HepG2 (cell line): ENCODE results near the gene CNNM4. TPM values are rescaled to one million over a fixed set of nuclear protein-coding genes. Genes with fewer than 3 reads are reported as not detected.
A peak's percentile ranks its signal among the peaks of the same experiment; 100 is the strongest.

Experiments used
- ATAC-seq: fragments of 200-7000 bp; cut with Tn5 transposase; 3 replicates; pipeline ENCODE4 v1.9.1; 2020; ENCODE audit warnings: mild to moderate bottlenecking, moderate library complexity
- BruUV-seq: library from RNA; stranded (reverse); fragments of 400-500 nt; replicated peaks from 2 replicates; lab custom pipeline; 2021; lab: Mats Ljungman, UMichigan
- CTCF ChIA-PET: fragments of 300-600 bp; formaldehyde crosslinking; extraction: SDS; loops from one replicate; lab custom pipeline; 2021; ENCODE audit warnings: low total read pairs, inconsistent platforms, low intra/inter-chr PET ratio; lab: Yijun Ruan, JAX
- POLR2A ChIA-PET: fragments of 350-600 bp; sonication (Branson Sonifier 250); formaldehyde crosslinking; loops from one replicate; lab custom pipeline; 2020; ENCODE audit warnings: antibody characterized with exemption, inconsistent platforms; lab: Yijun Ruan, JAX
- DNase-seq: peaks from one replicate; pipeline ENCODE4 v3.0.0-alpha.2; 2015; ENCODE audit warnings: low spot score
- FAIRE-seq: peaks from 3 replicates; lab custom pipeline; 2011; peaks lifted over from hg19 to GRCh38; lab: Jason Lieb, UNC
- H2AFZ ChIP-seq: one replicate; pipeline ENCODE4 v1.6.1; 2011; ENCODE audit warnings: low read length, inconsistent platforms
- H3K27ac ChIP-seq: fragments of 300-600 bp; 3 replicates; pipeline ENCODE4 v1.8.0; 2011; ENCODE audit warnings: mixed run types, mild to moderate bottlenecking, mixed read lengths, low read length, inconsistent platforms; ENCODE audit not compliant: insufficient read depth; ENCODE audit errors: extremely low read length
- H3K27me3 ChIP-seq, 2 experiments: fragments of 200-600 bp in 1 of 2; 2 replicates in 1 of 2; 3 replicates in 1 of 2; pipeline versions ENCODE4 v1.6.0 to v1.8.0; 2011; ENCODE audit warnings: low read length in 2 of 2, mild to moderate bottlenecking in 2 of 2, moderate library complexity in 2 of 2, inconsistent platforms in 1 of 2; ENCODE audit not compliant: insufficient read depth in 2 of 2, control insufficient read depth in 1 of 2
- H3K36me3 ChIP-seq, 2 experiments: fragments of 200-600 bp in 1 of 2; replicated peaks in 1 of 2; 2 replicates in 1 of 2; 3 replicates in 1 of 2; pipeline versions ENCODE4 v1.5.1 to v1.8.0; 2011; ENCODE audit warnings: low read length in 2 of 2, inconsistent platforms in 1 of 2; ENCODE audit not compliant: insufficient read depth in 2 of 2, control insufficient read depth in 1 of 2
- H3K4me1 ChIP-seq: 2 replicates; pipeline ENCODE4 v1.5.1; 2012; ENCODE audit warnings: low read length, inconsistent platforms; ENCODE audit not compliant: insufficient read depth
- H3K4me2 ChIP-seq: 2 replicates; pipeline ENCODE4 v1.6.0; 2011; ENCODE audit warnings: low read depth, low read length, inconsistent platforms
- H3K4me3 ChIP-seq, 3 experiments: fragments of 200-600 bp in 1 of 3; sonication (generic), shearing (Covaris generic) in 1 of 3; replicated peaks in 1 of 3; 2 replicates each; pipeline ENCODE4 v1.5.1; 2011 to 2016; ENCODE audit warnings: low read length in 3 of 3, inconsistent platforms in 2 of 3, low read depth in 2 of 3, mild to moderate bottlenecking in 2 of 3, control low read depth in 1 of 3, mixed read lengths in 1 of 3; ENCODE audit not compliant: insufficient read depth in 1 of 3
- H3K79me2 ChIP-seq: one replicate; pipeline ENCODE4 v1.6.1; 2011; ENCODE audit warnings: low read length, inconsistent platforms; ENCODE audit not compliant: insufficient read depth
- H3K9ac ChIP-seq: 2 replicates; pipeline ENCODE4 v1.6.0; 2011; ENCODE audit warnings: mild to moderate bottlenecking, low read depth, low read length, inconsistent platforms; ENCODE audit not compliant: insufficient read depth
- H3K9me3 ChIP-seq: 2 replicates; pipeline ENCODE4 v1.5.1; 2012; ENCODE audit warnings: mild to moderate bottlenecking, low read length
- H4K20me1 ChIP-seq: 2 replicates; pipeline ENCODE4 v1.6.0; 2011; ENCODE audit warnings: inconsistent platforms, mild to moderate bottlenecking, low read length, moderate library complexity; ENCODE audit not compliant: insufficient read depth
- EP300 ChIP-seq, 3 experiments: sonication (generic) in 1 of 3; formaldehyde crosslinking in 1 of 3; IDR thresholded peaks; 2 replicates each; pipeline versions ENCODE4 v1.5.1 to v1.6.1; 2011 to 2020; ENCODE audit warnings: low read depth in 2 of 3, low read length in 2 of 3, borderline replicate concordance in 1 of 3, improper control_type of control experiment in 1 of 3, mild to moderate bottlenecking in 1 of 3, missing genetic modification reagents in 1 of 3, moderate library complexity in 1 of 3
- HHEX ChIP-seq: IDR thresholded peaks from 2 replicates; pipeline ENCODE4 v1.6.1; 2016; ENCODE audit warnings: control low read depth
- HNRNPL ChIP-seq: fragments of 200-400 bp; formaldehyde crosslinking; IDR thresholded peaks from 2 replicates; pipeline ENCODE4 v1.6.1; 2017; ENCODE audit warnings: mild to moderate bottlenecking, low read depth, low read length
- NR2F2 ChIP-seq: IDR thresholded peaks from 2 replicates; pipeline ENCODE4 v1.6.1; 2012; ENCODE audit warnings: low read depth, inconsistent platforms, borderline replicate concordance
- SKIL ChIP-seq: sonication (generic); formaldehyde crosslinking; IDR thresholded peaks from 2 replicates; pipeline ENCODE4 v1.8.0; 2022; ENCODE audit warnings: missing genetic modification reagents, mild to moderate bottlenecking, moderate library complexity, borderline replicate concordance
- SP140L ChIP-seq: sonication (generic); formaldehyde crosslinking; IDR thresholded peaks from 2 replicates; pipeline ENCODE4 v1.4.0; 2020; ENCODE audit warnings: missing genetic modification reagents, borderline replicate concordance
- ZBTB38 ChIP-seq: sonication (generic); formaldehyde crosslinking; IDR thresholded peaks from 2 replicates; pipeline ENCODE4 v1.5.1; 2020; ENCODE audit warnings: mild to moderate bottlenecking, missing genetic modification reagents
- ZNF282 ChIP-seq: fragments of 450-650 bp; IDR thresholded peaks from 2 replicates; pipeline ENCODE4 v1.6.1; 2018; ENCODE audit not compliant: partially characterized antibody
- WGBS: methylation state at CpG from one replicate; pipeline ENCODE4 v1.1.6; 2017; ENCODE audit warnings: low lambda C conversion rate; 5-methylcytosine and 5-hydroxymethylcytosine counted together
- in situ Hi-C: cut with HindIII; loops from 2 replicates; pipeline ENCODE4 v1.10.0; 2017; ENCODE audit warnings: low pct_unique_long_range_greater_than_20kb; ENCODE audit not compliant: extremely low pct_ligation_motif_present
- intact Hi-C: fragments of 100-400 bp; cut with micrococcal nuclease; formaldehyde crosslinking; loops from one replicate; pipeline ENCODE4 v1.10.0; 2022; ENCODE audit not compliant: unreplicated experiment
- polyA plus RNA-seq, 8 experiments: library from polyadenylated mRNA; depleted of rRNA in 3 of 8; stranded (reverse) in 7 of 8; unstranded in 1 of 8; fragments of >200 nt; fragmentation: Illumina TruSeq in 4 of 8; extraction: Trizol in 4 of 8; gene quantifications; 2 replicates each; pipeline versions ENCODE4 v1.2.1 to v1.2.3, GENCODE V29; 2011 to 2016; ENCODE audit warnings: low read depth in 4 of 8, missing spikeins in 1 of 8, mixed read lengths in 1 of 8; ENCODE audit not compliant: insufficient read depth in 1 of 8
- total RNA-seq, 5 experiments: library from RNA; depleted of rRNA; stranded (reverse); fragments of >200 nt; fragmentation: Illumina TruSeq; extraction: Trizol; gene quantifications; 2 replicates each; pipeline ENCODE4 v1.2.3, GENCODE V29; 2016; ENCODE audit warnings: low read depth in 1 of 5
- TF ChIP-seq, protein P1 (sequence below): sonication (generic); formaldehyde crosslinking; conservative IDR thresholded peaks from 2 replicates; pipeline ENCODE4 v1.8.1; 2023; ENCODE audit warnings: missing genetic modification reagents
- TF ChIP-seq, protein P2 (sequence below): sonication (generic); formaldehyde crosslinking; IDR thresholded peaks from 2 replicates; pipeline ENCODE4 v1.4.0; 2020; ENCODE audit warnings: mild to moderate bottlenecking, missing genetic modification reagents
- TF ChIP-seq, protein P3 (sequence below): sonication (generic); formaldehyde crosslinking; IDR thresholded peaks from 2 replicates; pipeline ENCODE4 v1.9.0; 2022; ENCODE audit warnings: missing genetic modification reagents, mild to moderate bottlenecking, borderline replicate concordance

CNNM4 gene
- total and polyA plus RNA-seq, 2 of the 13 experiments (the other 11 are each of a cell fraction or from before 2014, with no cell fraction given): 5.9 to 8.4 TPM

- WGBS: 95% methylated on average over 38 of the region's 38 CpGs
- no peaks in the 10 kb centered on the region for H3K9me3 ChIP-seq
- peaks cover 17% of the 10 kb centered on the region for H3K79me2 ChIP-seq
- H3K27me3 ChIP-seq: no peaks in the 10 kb centered on the region; a peak in 1 of 5 replicates
- FAIRE-seq (no peak), ATAC-seq (no peak), DNase-seq (no peak)
- ChIA-PET CTCF (no interaction called here), POLR2A (interaction anchor here (1.0 to 6.1 kb wide), 3 partner anchors 8 to 42 kb away, joined by 3 to 152 read pairs (median 14); partner anchors contain the start of gene SEMA4C)
- intact Hi-C loops (no loop called here), in situ Hi-C loops (no loop called here)
- no TSS peak for BruUV-seq
- no peak overlapping the region for H3K4me2 ChIP-seq
- H3K9ac ChIP-seq: no peak overlapping the region
- H3K4me1 ChIP-seq: peaks cover 56% of the 10 kb centered on the region
- no peak overlapping the region for H3K4me3 ChIP-seq
- no peaks in the 10 kb centered on the region for H4K20me1 ChIP-seq
- H3K27ac ChIP-seq: no peak overlapping the region
- peaks cover 28 to 46% of the 10 kb centered on the region in 2 experiments for H3K36me3 ChIP-seq
- no peak overlapping the region for H2AFZ ChIP-seq
- 0 out of 2 replicates have a peak, but pooled peaks have one; percentile 16 for TF ChIP-seq ZBTB38 (CRISPR knock-in tag)
- TF ChIP-seq HHEX (CRISPR knock-in tag): no peak
- TF ChIP-seq, protein P1, sequence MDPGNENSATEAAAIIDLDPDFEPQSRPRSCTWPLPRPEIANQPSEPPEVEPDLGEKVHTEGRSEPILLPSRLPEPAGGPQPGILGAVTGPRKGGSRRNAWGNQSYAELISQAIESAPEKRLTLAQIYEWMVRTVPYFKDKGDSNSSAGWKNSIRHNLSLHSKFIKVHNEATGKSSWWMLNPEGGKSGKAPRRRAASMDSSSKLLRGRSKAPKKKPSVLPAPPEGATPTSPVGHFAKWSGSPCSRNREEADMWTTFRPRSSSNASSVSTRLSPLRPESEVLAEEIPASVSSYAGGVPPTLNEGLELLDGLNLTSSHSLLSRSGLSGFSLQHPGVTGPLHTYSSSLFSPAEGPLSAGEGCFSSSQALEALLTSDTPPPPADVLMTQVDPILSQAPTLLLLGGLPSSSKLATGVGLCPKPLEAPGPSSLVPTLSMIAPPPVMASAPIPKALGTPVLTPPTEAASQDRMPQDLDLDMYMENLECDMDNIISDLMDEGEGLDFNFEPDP (CRISPR knock-in tag): no peak
- no peak for TF ChIP-seq SKIL (CRISPR knock-in tag)
- TF ChIP-seq, protein P2, sequence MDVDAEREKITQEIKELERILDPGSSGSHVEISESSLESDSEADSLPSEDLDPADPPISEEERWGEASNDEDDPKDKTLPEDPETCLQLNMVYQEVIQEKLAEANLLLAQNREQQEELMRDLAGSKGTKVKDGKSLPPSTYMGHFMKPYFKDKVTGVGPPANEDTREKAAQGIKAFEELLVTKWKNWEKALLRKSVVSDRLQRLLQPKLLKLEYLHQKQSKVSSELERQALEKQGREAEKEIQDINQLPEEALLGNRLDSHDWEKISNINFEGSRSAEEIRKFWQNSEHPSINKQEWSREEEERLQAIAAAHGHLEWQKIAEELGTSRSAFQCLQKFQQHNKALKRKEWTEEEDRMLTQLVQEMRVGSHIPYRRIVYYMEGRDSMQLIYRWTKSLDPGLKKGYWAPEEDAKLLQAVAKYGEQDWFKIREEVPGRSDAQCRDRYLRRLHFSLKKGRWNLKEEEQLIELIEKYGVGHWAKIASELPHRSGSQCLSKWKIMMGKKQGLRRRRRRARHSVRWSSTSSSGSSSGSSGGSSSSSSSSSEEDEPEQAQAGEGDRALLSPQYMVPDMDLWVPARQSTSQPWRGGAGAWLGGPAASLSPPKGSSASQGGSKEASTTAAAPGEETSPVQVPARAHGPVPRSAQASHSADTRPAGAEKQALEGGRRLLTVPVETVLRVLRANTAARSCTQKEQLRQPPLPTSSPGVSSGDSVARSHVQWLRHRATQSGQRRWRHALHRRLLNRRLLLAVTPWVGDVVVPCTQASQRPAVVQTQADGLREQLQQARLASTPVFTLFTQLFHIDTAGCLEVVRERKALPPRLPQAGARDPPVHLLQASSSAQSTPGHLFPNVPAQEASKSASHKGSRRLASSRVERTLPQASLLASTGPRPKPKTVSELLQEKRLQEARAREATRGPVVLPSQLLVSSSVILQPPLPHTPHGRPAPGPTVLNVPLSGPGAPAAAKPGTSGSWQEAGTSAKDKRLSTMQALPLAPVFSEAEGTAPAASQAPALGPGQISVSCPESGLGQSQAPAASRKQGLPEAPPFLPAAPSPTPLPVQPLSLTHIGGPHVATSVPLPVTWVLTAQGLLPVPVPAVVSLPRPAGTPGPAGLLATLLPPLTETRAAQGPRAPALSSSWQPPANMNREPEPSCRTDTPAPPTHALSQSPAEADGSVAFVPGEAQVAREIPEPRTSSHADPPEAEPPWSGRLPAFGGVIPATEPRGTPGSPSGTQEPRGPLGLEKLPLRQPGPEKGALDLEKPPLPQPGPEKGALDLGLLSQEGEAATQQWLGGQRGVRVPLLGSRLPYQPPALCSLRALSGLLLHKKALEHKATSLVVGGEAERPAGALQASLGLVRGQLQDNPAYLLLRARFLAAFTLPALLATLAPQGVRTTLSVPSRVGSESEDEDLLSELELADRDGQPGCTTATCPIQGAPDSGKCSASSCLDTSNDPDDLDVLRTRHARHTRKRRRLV: no peak
- TF ChIP-seq, protein P3, sequence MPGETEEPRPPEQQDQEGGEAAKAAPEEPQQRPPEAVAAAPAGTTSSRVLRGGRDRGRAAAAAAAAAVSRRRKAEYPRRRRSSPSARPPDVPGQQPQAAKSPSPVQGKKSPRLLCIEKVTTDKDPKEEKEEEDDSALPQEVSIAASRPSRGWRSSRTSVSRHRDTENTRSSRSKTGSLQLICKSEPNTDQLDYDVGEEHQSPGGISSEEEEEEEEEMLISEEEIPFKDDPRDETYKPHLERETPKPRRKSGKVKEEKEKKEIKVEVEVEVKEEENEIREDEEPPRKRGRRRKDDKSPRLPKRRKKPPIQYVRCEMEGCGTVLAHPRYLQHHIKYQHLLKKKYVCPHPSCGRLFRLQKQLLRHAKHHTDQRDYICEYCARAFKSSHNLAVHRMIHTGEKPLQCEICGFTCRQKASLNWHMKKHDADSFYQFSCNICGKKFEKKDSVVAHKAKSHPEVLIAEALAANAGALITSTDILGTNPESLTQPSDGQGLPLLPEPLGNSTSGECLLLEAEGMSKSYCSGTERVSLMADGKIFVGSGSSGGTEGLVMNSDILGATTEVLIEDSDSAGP (CRISPR knock-in tag): 0 out of 2 replicates have a peak, but pooled peaks have one; percentile 3
- no peak for TF ChIP-seq ZNF282
- peak; percentile 88 for TF ChIP-seq HNRNPL
- TF ChIP-seq EP300 (IDR thresholded peaks at IDR 0.05; ENCODE audit: low read depth in 2 of 2, low read length in 2 of 2): no peak
- TF ChIP-seq EP300 (CRISPR knock-in tag; IDR thresholded peaks at IDR 0.05; ENCODE audit: borderline replicate concordance): no peak
- no peak for TF ChIP-seq NR2F2
- no peak for TF ChIP-seq SP140L (CRISPR knock-in tag)
Observed at GRCh38 chr2:96860065-96861029, 99.6 kb downstream of the CNNM4 start.
